PC-3 (cell line): ENCODE measurements around the gene TUBGCP6. TPM values are rescaled to one million over a fixed set of nuclear protein-coding genes. Genes with fewer than 3 reads are reported as not detected.

Experiments
- ATAC-seq: fragments of 200-7000 bp; cut with Tn5 transposase; 2 replicates; pipeline ENCODE4 v1.9.1; 2020; ENCODE audit warnings: mild to moderate bottlenecking, moderate library complexity
- BruUV-seq: library from RNA; stranded (reverse); fragments of 400-500 nt; replicated peaks from 2 replicates; lab custom pipeline; 2021; lab: Mats Ljungman, UMichigan
- CTCF ChIA-PET: fragments of 300-600 bp; sonication (Branson Sonifier 250); formaldehyde crosslinking; loops from one replicate; lab custom pipeline; 2022; ENCODE audit warnings: antibody characterized with exemption; lab: Charles Lee
- POLR2A ChIA-PET: fragments of 300-600 bp; sonication (Branson Sonifier 250); formaldehyde crosslinking; loops from one replicate; lab custom pipeline; 2022; ENCODE audit warnings: antibody characterized with exemption; ENCODE audit not compliant: unreplicated experiment; lab: Charles Lee
- DNase-seq: peaks from one replicate; pipeline ENCODE4 v3.0.0-alpha.2; 2015
- H2AFZ ChIP-seq: fragments of 300-600 bp; sonication (generic); 2 replicates; pipeline ENCODE4 v1.6.0; 2016; ENCODE audit warnings: antibody characterized with exemption, low read length
- H3F3A ChIP-seq: fragments of 300-600 bp; sonication (generic); one replicate; pipeline ENCODE4 v1.6.0; 2017; ENCODE audit warnings: antibody characterized with exemption, low read length, control low read depth, mild to moderate bottlenecking; ENCODE audit not compliant: unreplicated experiment
- H3K27ac ChIP-seq: fragments of 300-600 bp; sonication (generic); 2 replicates; pipeline ENCODE4 v1.5.1; 2016; ENCODE audit warnings: mild to moderate bottlenecking, low read length
- H3K27me3 ChIP-seq: fragments of 300-600 bp; sonication (generic); 2 replicates; pipeline ENCODE4 v1.6.1; 2016; ENCODE audit warnings: low read length, mixed read lengths
- H3K36me3 ChIP-seq: fragments of 300-600 bp; sonication (generic); 2 replicates; pipeline ENCODE4 v1.6.1; 2016; ENCODE audit warnings: low read depth, mixed run types, low read length, mixed read lengths
- H3K4me1 ChIP-seq: fragments of 300-600 bp; sonication (generic); 2 replicates; pipeline ENCODE4 v1.5.1; 2016; ENCODE audit warnings: low read length; ENCODE audit not compliant: insufficient read depth
- H3K4me2 ChIP-seq: fragments of 300-600 bp; sonication (generic); 2 replicates; pipeline ENCODE4 v1.6.0; 2016; ENCODE audit warnings: low read length
- H3K4me3 ChIP-seq: fragments of 300-600 bp; sonication (generic); 2 replicates; pipeline ENCODE4 v1.5.1; 2016; ENCODE audit warnings: mild to moderate bottlenecking, low read length, mixed read lengths
- H3K79me2 ChIP-seq: fragments of 300-600 bp; sonication (generic); 2 replicates; pipeline ENCODE4 v1.6.1; 2017; ENCODE audit warnings: low read length, mixed read lengths
- H3K9ac ChIP-seq: fragments of 300-600 bp; sonication (generic); 2 replicates; pipeline ENCODE4 v1.6.0; 2016; ENCODE audit warnings: mild to moderate bottlenecking, low read length
- H3K9me2 ChIP-seq: fragments of 300-600 bp; sonication (generic); replicated peaks from 2 replicates; pipeline ENCODE4 v1.6.1; 2016; ENCODE audit warnings: mixed run types, low read length, mixed read lengths
- H3K9me3 ChIP-seq: fragments of 300-600 bp; sonication (generic); 2 replicates; pipeline ENCODE4 v1.6.1; 2016; ENCODE audit warnings: low read length, mixed read lengths
- H4K20me1 ChIP-seq: fragments of 300-600 bp; sonication (generic); 2 replicates; pipeline ENCODE4 v1.6.1; 2016; ENCODE audit warnings: low read length, mixed read lengths
- CTCF ChIP-seq: fragments of 300-600 bp; sonication (generic); conservative IDR thresholded peaks from 2 replicates; pipeline ENCODE4 v1.5.1; 2017; ENCODE audit warnings: antibody characterized with exemption, low read depth, mild to moderate bottlenecking, low read length
- EZH2 ChIP-seq: fragments of 300-600 bp; sonication (generic); IDR thresholded peaks from one replicate; pipeline ENCODE4 v1.6.1; 2017; ENCODE audit warnings: antibody characterized with exemption, mild to moderate bottlenecking, low read length; ENCODE audit not compliant: unreplicated experiment
- EZH2phosphoT487 ChIP-seq: fragments of 300-600 bp; sonication (generic); IDR thresholded peaks from 2 replicates; pipeline ENCODE4 v1.6.1; 2018; ENCODE audit warnings: mild to moderate bottlenecking, antibody characterized with exemption, low read length, borderline replicate concordance
- intact Hi-C: fragments of 100-400 bp; cut with micrococcal nuclease; formaldehyde crosslinking; loops from 2 replicates; pipeline ENCODE4 v1.9.0; 2023
- total RNA-seq: library from RNA; depleted of rRNA; stranded (reverse); fragments of >200 nt; gene quantifications from 2 replicates; pipeline ENCODE4 v1.2.3, GENCODE V29; 2014

The TUBGCP6 gene
- total RNA-seq, 1 experiment from 2014 or later: 32.1 TPM

- peak; percentile 82 for DNase-seq
- intact Hi-C loops: no loop called here
- Histone ChIP-seq H3K4me2 (peak within 1 kb of the TSS; percentile 94), H3F3A (no peaks in the 10 kb centered on the region), H3K9ac (peak within 1 kb of the TSS; percentile 86), H4K20me1 (no peaks in the 10 kb centered on the region), H3K9me2 (no peaks in the 10 kb centered on the region), H3K36me3 (no peaks in the 10 kb centered on the region), H3K4me1 (peaks cover 29% of the 10 kb centered on the region), H3K79me2 (peaks cover 39% of the 10 kb centered on the region), H3K4me3 (peak within 1 kb of the TSS; percentile 77), H3K27me3 (no peaks in the 10 kb centered on the region), H3K9me3 (no peaks in the 10 kb centered on the region), H3K27ac (peak within 1 kb of the TSS; percentile 29), H2AFZ (peak within 1 kb of the TSS; percentile 57; the same call in 1 of the 2 replicates)
- BruUV-seq: no TSS peak
- ChIA-PET CTCF (no interaction called here), POLR2A (no interaction called here)
- TF ChIP-seq CTCF: no peak
- TF ChIP-seq EZH2: no peak
- no peak for TF ChIP-seq EZH2phosphoT487
- peak; percentile 77 for ATAC-seq
These were observed 59.3 kb downstream of the TUBGCP6 start, which contains the start of gene TRABD for GRCh38 chr22:50185375-50186087. TRABD (plus strand) TSS chr22:50185913; CDS start chr22:50193061, 7,148 bp downstream.

GRCh38 chr22:50184902-50185374 lies 59.9 kb downstream of the TUBGCP6 start:
- ATAC-seq: no peak
- H3K27me3 ChIP-seq: no peaks in the 10 kb centered on the region

More at GRCh38 chr22:50184902-50185374, 59.9 kb downstream of the TUBGCP6 start:
- POLR2A ChIA-PET: no interaction called here
- Histone ChIP-seq H3K4me2 (peak overlapping the region; percentile 69), H3K9me2 (no peaks in the 10 kb centered on the region), H3K9me3 (no peaks in the 10 kb centered on the region), H3K27ac (no peak overlapping the region), H3K9ac (no peak overlapping the region), H3K36me3 (no peaks in the 10 kb centered on the region), H3F3A (no peaks in the 10 kb centered on the region), H3K4me1 (peaks cover 23% of the 10 kb centered on the region), H3K4me3 (no peak overlapping the region), H2AFZ (0 out of 2 replicates have a peak overlapping the region, but pooled peaks have one; percentile 57), H3K79me2 (peaks cover 34% of the 10 kb centered on the region), H4K20me1 (no peaks in the 10 kb centered on the region)
- BruUV-seq: no TSS peak
- intact Hi-C loops: no loop called here
- CTCF ChIA-PET: no interaction called here
- no peak for DNase-seq
- no peak for TF ChIP-seq EZH2
- TF ChIP-seq CTCF: no peak
- no peak for TF ChIP-seq EZH2phosphoT487
